K562 (cell line): Measurements from ENCODE around the gene TRAPPC4. TPM values are rescaled to one million over a fixed set of nuclear protein-coding genes. Genes with fewer than 3 reads are reported as not detected.
A peak's percentile ranks its signal among the peaks of the same experiment; 100 is the strongest.

Source experiments
- ATAC-seq: fragments of 200-7000 bp; cut with Tn5 transposase; 3 replicates; pipeline ENCODE4 v1.9.1; 2020; ENCODE audit warnings: moderate library complexity
- BruUV-seq: library from RNA; stranded (reverse); fragments of 400-500 nt; replicated peaks from 2 replicates; lab custom pipeline; 2021; lab: Mats Ljungman, UMichigan
- CTCF ChIA-PET: fragments of 300-600 bp; formaldehyde crosslinking; extraction: SDS; loops from one replicate; lab custom pipeline; 2021; ENCODE audit warnings: low intra/inter-chr PET ratio; lab: Yijun Ruan, JAX
- POLR2A ChIA-PET: fragments of 300-600, 350-650 bp; sonication (Branson Sonifier 250); formaldehyde crosslinking; extraction: SDS; loops from one replicate; lab custom pipeline; 2021; ENCODE audit warnings: antibody characterized with exemption, inconsistent platforms; lab: Yijun Ruan, JAX
- DNase-seq, 4 experiments: peaks; one replicate each; pipeline versions ENCODE4 v3.0.0 to v3.0.0-alpha.2; 2011 to 2018; ENCODE audit warnings: low spot score in 3 of 4, mixed read lengths in 3 of 4; ENCODE audit errors: extremely low read depth in 1 of 4
- FAIRE-seq: peaks from 2 replicates; lab custom pipeline; 2011; peaks lifted over from hg19 to GRCh38; lab: Jason Lieb, UNC
- H2AFZ ChIP-seq: 2 replicates; pipeline ENCODE4 v1.6.0; 2011; ENCODE audit warnings: low read depth, low read length, control low read depth, inconsistent platforms
- H3K27ac ChIP-seq: fragments of 200-600 bp; 3 replicates; pipeline ENCODE4 v1.8.0; 2011; ENCODE audit warnings: low read depth, mild to moderate bottlenecking, control low read depth, inconsistent platforms, low read length, moderate library complexity, mixed read lengths; ENCODE audit errors: extremely low read depth
- H3K27me3 ChIP-seq, 2 experiments: fragments of 300-600 bp in 1 of 2; 2 replicates in 1 of 2; 3 replicates in 1 of 2; pipeline versions ENCODE4 v1.6.0 to v1.8.0; 2011; ENCODE audit warnings: inconsistent platforms in 2 of 2, low read length in 2 of 2, mild to moderate bottlenecking in 1 of 2, mixed read lengths in 1 of 2, moderate library complexity in 1 of 2; ENCODE audit not compliant: control insufficient read depth in 2 of 2, insufficient read depth in 2 of 2
- H3K36me3 ChIP-seq: fragments of 300-600 bp; 3 replicates; pipeline ENCODE4 v1.8.0; 2011; ENCODE audit warnings: mild to moderate bottlenecking, low read length, inconsistent platforms; ENCODE audit not compliant: control insufficient read depth, insufficient read depth
- H3K4me1 ChIP-seq, 2 experiments: fragments of 200-600 bp in 1 of 2; replicated peaks in 1 of 2; 2 replicates in 1 of 2; 3 replicates in 1 of 2; pipeline versions ENCODE4 v1.5.1 to v1.8.0; 2011; ENCODE audit warnings: inconsistent platforms in 2 of 2, low read length in 2 of 2, mild to moderate bottlenecking in 1 of 2, mixed read lengths in 1 of 2, moderate library complexity in 1 of 2; ENCODE audit not compliant: control insufficient read depth in 2 of 2, insufficient read depth in 2 of 2
- H3K4me2 ChIP-seq: 2 replicates; pipeline ENCODE4 v1.6.1; 2011; ENCODE audit warnings: low read length, control low read depth, inconsistent platforms, mixed read lengths; ENCODE audit not compliant: insufficient read depth
- H3K4me3 ChIP-seq: fragments of 200-600 bp; sonication (generic), shearing (Covaris generic); 2 replicates; pipeline ENCODE4 v1.5.1; 2016; ENCODE audit warnings: control low read depth, inconsistent platforms
- H3K79me2 ChIP-seq: fragments of 200-600 bp; 3 replicates; pipeline ENCODE4 v1.8.0; 2011; ENCODE audit warnings: low read length, inconsistent platforms; ENCODE audit not compliant: control insufficient read depth, insufficient read depth
- H3K9ac ChIP-seq, 2 experiments: 2 replicates each; pipeline versions ENCODE4 v1.6.0 to v1.6.1; 2011; ENCODE audit warnings: low read depth in 2 of 2, low read length in 2 of 2, control low read depth in 1 of 2, inconsistent platforms in 1 of 2, mild to moderate bottlenecking in 1 of 2, mixed read lengths in 1 of 2; ENCODE audit not compliant: insufficient read depth in 1 of 2
- H3K9me1 ChIP-seq: one replicate; pipeline ENCODE4 v1.6.0; 2011; ENCODE audit warnings: inconsistent platforms, mild to moderate bottlenecking, low read length, moderate library complexity; ENCODE audit not compliant: control insufficient read depth, insufficient read depth
- H3K9me3 ChIP-seq: replicated peaks from 2 replicates; pipeline ENCODE4 v1.5.1; 2011; ENCODE audit warnings: low read depth, low read length, inconsistent platforms; ENCODE audit not compliant: control insufficient read depth, insufficient read depth
- H4K20me1 ChIP-seq: replicated peaks from 2 replicates; pipeline ENCODE4 v1.6.1; 2011; ENCODE audit warnings: low read length, inconsistent platforms, mixed read lengths; ENCODE audit not compliant: control insufficient read depth, insufficient read depth
- ARID4B ChIP-seq: sonication (generic); formaldehyde crosslinking; IDR thresholded peaks from 2 replicates; pipeline ENCODE4 v1.8.0; 2022; ENCODE audit warnings: mild to moderate bottlenecking, missing genetic modification reagents
- BHLHE40 ChIP-seq: IDR thresholded peaks from 2 replicates; pipeline ENCODE4 v1.6.1; 2011; ENCODE audit warnings: low read length, improper control_type of control experiment
- ELF1 ChIP-seq: fragments of 200-800 bp; sonication (Bioruptor generic); IDR thresholded peaks from 2 replicates; pipeline ENCODE4 v1.6.1; 2016; ENCODE audit warnings: missing genetic modification characterization, missing compliant biosample characterization
- ELF2 ChIP-seq: fragments of 250-450 bp; sonication (Bioruptor Pico); IDR thresholded peaks from 2 replicates; pipeline ENCODE4 v1.5.0; 2021; ENCODE audit warnings: mild to moderate bottlenecking
- KAT2B ChIP-seq: IDR thresholded peaks from one replicate; pipeline ENCODE4 v1.6.1; 2012; ENCODE audit warnings: low read depth, mild to moderate bottlenecking, control low read depth, inconsistent platforms, low read length, moderate library complexity
- KLF13 ChIP-seq: fragments of 450-650 bp; IDR thresholded peaks from 2 replicates; pipeline ENCODE4 v1.6.1; 2016; ENCODE audit warnings: missing genetic modification characterization, low read depth, mild to moderate bottlenecking, missing compliant biosample characterization, moderate library complexity, borderline replicate concordance
- MCM7 ChIP-seq, 2 experiments: fragments of 450-650 bp; IDR thresholded peaks; 2 replicates each; pipeline ENCODE4 v1.6.1; 2016 to 2018
- MXI1 ChIP-seq: IDR thresholded peaks from 2 replicates; pipeline ENCODE4 v1.6.1; 2011; ENCODE audit warnings: low read depth, mild to moderate bottlenecking, improper control_type of control experiment, low read length
- NFE2 ChIP-seq: IDR thresholded peaks from 2 replicates; pipeline ENCODE4 v1.6.1; 2014; ENCODE audit warnings: antibody characterized with exemption, low read depth
- NRF1 ChIP-seq, 2 experiments: fragments of 450-650 bp; IDR thresholded peaks in 1 of 2; conservative IDR thresholded peaks in 1 of 2; 2 replicates each; pipeline ENCODE4 v1.6.1; 2014; ENCODE audit warnings: mild to moderate bottlenecking in 2 of 2
- PHF8 ChIP-seq: fragments of 200-600 bp; sonication (generic); IDR thresholded peaks from 2 replicates; pipeline ENCODE4 v1.6.1; 2012; ENCODE audit warnings: mixed run types, mild to moderate bottlenecking, inconsistent platforms, low read length, moderate library complexity, borderline replicate concordance
- PRMT5 ChIP-seq: sonication (generic); formaldehyde crosslinking; IDR thresholded peaks from 2 replicates; pipeline ENCODE4 v1.5.0; 2020; ENCODE audit warnings: missing genetic modification reagents
- RBM15 ChIP-seq: fragments of 200-400 bp; formaldehyde crosslinking; IDR thresholded peaks from 2 replicates; pipeline ENCODE4 v1.6.1; 2018; ENCODE audit warnings: mild to moderate bottlenecking, low read length, moderate library complexity; ENCODE audit not compliant: insufficient read depth
- ZNF133 ChIP-seq: fragments of 250-450 bp; sonication (Bioruptor Pico); IDR thresholded peaks from 2 replicates; pipeline ENCODE4 v1.4.0; 2020; ENCODE audit warnings: mild to moderate bottlenecking
- ZNF57 ChIP-seq: fragments of 450-650 bp; formaldehyde crosslinking; IDR thresholded peaks from 2 replicates; pipeline ENCODE4 v1.4.0; 2020; ENCODE audit warnings: mild to moderate bottlenecking, moderate library complexity
- WGBS: fragments of 100-300 bp; shearing (Covaris generic); methylation state at CpG from one replicate; pipeline ENCODE4 v1.1.6; 2016; ENCODE audit warnings: low coverage, mixed read lengths; ENCODE audit not compliant: insufficient coverage; ENCODE audit errors: missing lambda C conversion rate; 5-methylcytosine and 5-hydroxymethylcytosine counted together
- in situ Hi-C: fragments of 300-500 bp; cut with MboI; formaldehyde crosslinking; loops from 4 replicates; pipeline ENCODE4 v1.15.0; 2018; ENCODE audit warnings: inconsistent platforms, mixed read lengths
- intact Hi-C: fragments of 100-400 bp; cut with micrococcal nuclease; formaldehyde crosslinking; loops from 2 replicates; pipeline ENCODE4 v1.14.2; 2022
- polyA plus RNA-seq, 8 experiments: library from polyadenylated mRNA; depleted of rRNA in 4 of 8; stranded (reverse) in 5 of 8; unstranded in 3 of 8; fragments of >200 nt; fragmentation: Nextera tagmentation in 2 of 8; fragmentation: Illumina TruSeq in 1 of 8; extraction: Ambion mirVana in 2 of 8; extraction: Trizol in 1 of 8; gene quantifications; 2 replicates each; pipeline versions ENCODE4 v1.2.1 to v1.2.3, GENCODE V29; 2011 to 2014; ENCODE audit warnings: inconsistent platforms in 1 of 8, missing spikeins in 1 of 8
- total RNA-seq, 7 experiments: library from RNA; depleted of rRNA in 6 of 7; stranded (reverse); fragments of >200 nt in 6 of 7; fragmentation: Illumina TruSeq in 2 of 7; extraction: Trizol in 2 of 7; gene quantifications; 2 replicates each; pipeline versions ENCODE4 v1.2.1 to v1.2.3, GENCODE V29; 2011 to 2021; ENCODE audit warnings: low replicate concordance in 1 of 7
- TF ChIP-seq, protein P1 (sequence below): fragments of 250-450 bp; sonication (Bioruptor Pico); IDR thresholded peaks from 2 replicates; pipeline ENCODE4 v1.8.0; 2021; ENCODE audit warnings: moderate library complexity, mild to moderate bottlenecking, inconsistent platforms
- TF ChIP-seq, protein P2 (sequence below): fragments of 450-650 bp; formaldehyde crosslinking; IDR thresholded peaks from 2 replicates; pipeline ENCODE4 v1.4.0; 2022; ENCODE audit warnings: missing genetic modification characterization

The TRAPPC4 gene
- total and polyA plus RNA-seq, 9 of the 15 experiments (the other 6 are each of a cell fraction or from before 2014, with no cell fraction given): 121 to 524 (median 142) TPM

GRCh38 chr11:118980191-118980881 is 38.2 kb upstream of the TRAPPC4 start:
- H2AFZ ChIP-seq: peak overlapping the region; percentile 96
- peak overlapping the region; percentile 83 for H3K4me2 ChIP-seq
- WGBS: 5% methylated on average over 21 of the region's 21 CpGs
- H3K9me1 ChIP-seq: no peaks in the 10 kb centered on the region
- DNase-seq: peak; percentile 85 to 92 (median 87)
- intact Hi-C loops: no loop called here
- H3K4me3 ChIP-seq: peak overlapping the region; percentile 22; the same call in 1 of the 2 replicates
- ChIA-PET POLR2A (interaction anchor here (0.6 to 2.3 kb wide), 5 partner anchors 17 to 355 kb away, joined by 3 to 9 read pairs (median 4); partner anchors contain the start of gene CENATAC), CTCF (no interaction called here)
- peak overlapping the region; percentile 70 to 78 for H3K9ac ChIP-seq
- peak overlapping the region; percentile 78 for H3K27ac ChIP-seq
- H3K27me3 ChIP-seq: no peaks in the 10 kb centered on the region
- no peaks in the 10 kb centered on the region for H3K9me3 ChIP-seq
- H3K79me2 ChIP-seq: no peaks in the 10 kb centered on the region
- H3K4me1 ChIP-seq: peaks cover 15 to 16% of the 10 kb centered on the region in 2 experiments; a peak in 4 of 5 replicates
- TSS peak; percentile 94 for BruUV-seq
- H3K36me3 ChIP-seq: no peaks in the 10 kb centered on the region
- peak; percentile 93 for FAIRE-seq
- in situ Hi-C loops: no loop called here
- ATAC-seq: peak; percentile 98
- no peaks in the 10 kb centered on the region for H4K20me1 ChIP-seq
- TF ChIP-seq, protein P1, sequence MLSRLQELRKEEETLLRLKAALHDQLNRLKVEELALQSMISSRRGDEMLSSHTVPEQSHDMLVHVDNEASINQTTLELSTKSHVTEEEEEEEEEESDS (CRISPR knock-in tag): no peak
- TF ChIP-seq ELF2 (CRISPR knock-in tag) (no peak), MCM7 (IDR thresholded peaks at IDR 0.05) (no peak), KAT2B (no peak), NFE2 (peak; percentile 68), RBM15 (no peak), PHF8 (peak; percentile 66; the same call in 1 of the 2 replicates), ZNF133 (no peak), ZNF57 (CRISPR knock-in tag) (no peak), MXI1 (peak; percentile 35; the same call in 1 of the 2 replicates), BHLHE40 (peak; percentile 56), PRMT5 (CRISPR knock-in tag) (no peak), ELF1 (peak; percentile 54), ARID4B (0 out of 2 replicates have a peak, but pooled peaks have one; percentile 52), KLF13 (tag) (peak; percentile 48; the same call in 1 of the 2 replicates), NRF1 (conservative IDR thresholded peaks at IDR 0.05 in 1 of 2, IDR thresholded peaks at IDR 0.05 in 1 of 2) (peak; percentile 54 to 57)
- TF ChIP-seq, protein P2, sequence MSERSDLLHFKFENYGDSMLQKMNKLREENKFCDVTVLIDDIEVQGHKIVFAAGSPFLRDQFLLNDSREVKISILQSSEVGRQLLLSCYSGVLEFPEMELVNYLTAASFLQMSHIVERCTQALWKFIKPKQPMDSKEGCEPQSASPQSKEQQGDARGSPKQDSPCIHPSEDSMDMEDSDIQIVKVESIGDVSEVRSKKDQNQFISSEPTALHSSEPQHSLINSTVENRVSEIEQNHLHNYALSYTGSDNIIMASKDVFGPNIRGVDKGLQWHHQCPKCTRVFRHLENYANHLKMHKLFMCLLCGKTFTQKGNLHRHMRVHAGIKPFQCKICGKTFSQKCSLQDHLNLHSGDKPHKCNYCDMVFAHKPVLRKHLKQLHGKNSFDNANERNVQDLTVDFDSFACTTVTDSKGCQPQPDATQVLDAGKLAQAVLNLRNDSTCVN (CRISPR knock-in tag): 0 out of 2 replicates have a peak, but pooled peaks have one; percentile 20
